GM23338 (cell line): ENCODE measurements around the gene RIPOR3. TPM values are rescaled to one million over a fixed set of nuclear protein-coding genes. Genes with fewer than 3 reads are reported as not detected.

Experiments used
- ATAC-seq: fragments of 200-7000 bp; cut with Tn5 transposase; 3 replicates; pipeline ENCODE4 v1.9.1; 2020
- DNase-seq: peaks from one replicate; pipeline ENCODE4 v3.0.0-alpha.2; 2015; ENCODE audit warnings: low spot score
- H2AFZ ChIP-seq: fragments of 200-600 bp; sonication (generic); 2 replicates; pipeline ENCODE4 v1.8.0; 2016; ENCODE audit warnings: antibody characterized with exemption, mild to moderate bottlenecking, moderate library complexity
- H3F3A ChIP-seq: fragments of 200-600 bp; sonication (generic); replicated peaks from 2 replicates; pipeline ENCODE4 v1.8.0; 2017; ENCODE audit warnings: antibody characterized with exemption, mixed run types, low read depth
- H3K27ac ChIP-seq: fragments of 200-600 bp; sonication (generic); 2 replicates; pipeline ENCODE4 v1.6.1; 2016; ENCODE audit warnings: low read depth
- H3K27me3 ChIP-seq: fragments of 200-600 bp; sonication (generic); 2 replicates; pipeline ENCODE4 v1.8.0; 2016; ENCODE audit warnings: mild to moderate bottlenecking, mixed run types, moderate library complexity; ENCODE audit not compliant: insufficient read depth
- H3K36me3 ChIP-seq: fragments of 200-600 bp; sonication (generic); 2 replicates; pipeline ENCODE4 v1.8.0; 2016; ENCODE audit warnings: mild to moderate bottlenecking; ENCODE audit not compliant: insufficient read depth
- H3K4me1 ChIP-seq: fragments of 200-600 bp; sonication (generic); 2 replicates; pipeline ENCODE4 v1.8.0; 2016; ENCODE audit warnings: mild to moderate bottlenecking, moderate library complexity; ENCODE audit not compliant: insufficient read depth
- H3K4me2 ChIP-seq: fragments of 200-600 bp; sonication (generic); 2 replicates; pipeline ENCODE4 v1.7.1; 2017; ENCODE audit warnings: mixed run types
- H3K4me3 ChIP-seq: fragments of 200-600 bp; sonication (generic); 2 replicates; pipeline ENCODE4 v1.6.1; 2016; ENCODE audit warnings: mixed run types
- H3K79me2 ChIP-seq: fragments of 200-600 bp; sonication (generic); replicated peaks from 2 replicates; pipeline ENCODE4 v1.8.0; 2017; ENCODE audit warnings: mild to moderate bottlenecking; ENCODE audit not compliant: insufficient read depth
- H3K9me2 ChIP-seq: fragments of 200-600 bp; sonication (generic); 2 replicates; pipeline ENCODE4 v1.8.0; 2017; ENCODE audit not compliant: insufficient read depth
- H4K20me1 ChIP-seq: fragments of 200-600 bp; sonication (generic); replicated peaks from 2 replicates; pipeline ENCODE4 v1.8.0; 2017; ENCODE audit warnings: mild to moderate bottlenecking; ENCODE audit not compliant: insufficient read depth
- H3K27ac Mint-ChIP-seq: 2 replicates; pipeline ENCODE4 v1.8.0; 2020; ENCODE audit warnings: inconsistent platforms, mild to moderate bottlenecking, moderate library complexity, mixed read lengths
- H3K27me3 Mint-ChIP-seq: 3 replicates; pipeline ENCODE4 v1.8.0; 2022; ENCODE audit warnings: low read depth, mild to moderate bottlenecking, moderate library complexity, mixed read lengths, inconsistent platforms; ENCODE audit not compliant: insufficient read depth, poor library complexity
- H3K36me3 Mint-ChIP-seq: 3 replicates; pipeline ENCODE4 v1.8.0; 2021; ENCODE audit warnings: low read depth, mild to moderate bottlenecking, inconsistent platforms, moderate library complexity, mixed read lengths
- H3K4me1 Mint-ChIP-seq: 3 replicates; pipeline ENCODE4 v1.8.0; 2020; ENCODE audit warnings: mild to moderate bottlenecking, inconsistent platforms, mixed read lengths
- H3K4me3 Mint-ChIP-seq: 3 replicates; pipeline ENCODE4 v1.8.0; 2021; ENCODE audit warnings: moderate library complexity, mild to moderate bottlenecking, inconsistent platforms, mixed read lengths
- H3K9me3 Mint-ChIP-seq: 3 replicates; pipeline ENCODE4 v1.8.0; 2020; ENCODE audit warnings: moderate library complexity, mild to moderate bottlenecking, inconsistent platforms, mixed read lengths
- CREB1 ChIP-seq: fragments of 250-450 bp; sonication (Bioruptor Pico); IDR thresholded peaks from 2 replicates; pipeline ENCODE4 v1.5.0; 2020; ENCODE audit warnings: low read depth, mild to moderate bottlenecking, moderate library complexity
- CTCF ChIP-seq, 2 experiments: fragments of 200-600 bp in 1 of 2; sonication (generic) in 1 of 2; conservative IDR thresholded peaks; 2 replicates each; pipeline versions ENCODE4 v1.5.1 to v1.6.1; 2016 to 2017; ENCODE audit warnings: antibody characterized with exemption in 2 of 2, low read depth in 2 of 2, mild to moderate bottlenecking in 2 of 2, moderate library complexity in 1 of 2
- EZH2 ChIP-seq: fragments of 200-600 bp; sonication (generic); IDR thresholded peaks from one replicate; pipeline ENCODE4 v1.8.0; 2017; ENCODE audit warnings: antibody characterized with exemption, mild to moderate bottlenecking, low read depth; ENCODE audit not compliant: unreplicated experiment
- EZH2phosphoT487 ChIP-seq: fragments of 200-600 bp; sonication (generic); IDR thresholded peaks from one replicate; pipeline ENCODE4 v1.8.1; 2018; ENCODE audit warnings: antibody characterized with exemption; ENCODE audit not compliant: unreplicated experiment
- JUNB ChIP-seq: IDR thresholded peaks from one replicate; pipeline ENCODE4 v1.6.1; 2016; ENCODE audit warnings: antibody characterized with exemption; ENCODE audit not compliant: unreplicated experiment
- POLR2AphosphoS5 ChIP-seq: IDR thresholded peaks from 2 replicates; pipeline ENCODE4 v1.6.1; 2016; ENCODE audit warnings: antibody characterized with exemption, low read depth
- STAT1 ChIP-seq: IDR thresholded peaks from one replicate; pipeline ENCODE4 v1.6.1; 2016; ENCODE audit warnings: antibody characterized with exemption; ENCODE audit not compliant: unreplicated experiment
- ZNF331 ChIP-seq: fragments of 250-450 bp; sonication (Bioruptor Pico); IDR thresholded peaks from 2 replicates; pipeline ENCODE4 v1.5.0; 2020; ENCODE audit warnings: low read depth, mild to moderate bottlenecking, moderate library complexity
- polyA plus RNA-seq: library from polyadenylated mRNA; unstranded; fragments of >200 nt; fragmentation: Nextera tagmentation; extraction: Ambion mirVana; gene quantifications from 2 replicates; pipeline ENCODE4 v1.2.1, GENCODE V29; 2016
- total RNA-seq: library from RNA; depleted of rRNA; stranded (reverse); fragments of >200 nt; shearing (Covaris generic); gene quantifications from 2 replicates; pipeline ENCODE4 v1.2.3, GENCODE V29; 2014

RIPOR3 gene
- total and polyA plus RNA-seq, 2 experiments from 2014 or later: 4.9 to 6.3 TPM

- Histone ChIP-seq H3K9me2 (no peaks in the 10 kb centered on the region), H3K27me3 (no peaks in the 10 kb centered on the region), H3K4me1 (peaks cover 7% of the 10 kb centered on the region; the same call in 1 of the 2 replicates), H3K4me3 (no peak overlapping the region), H4K20me1 (no peaks in the 10 kb centered on the region), H3K79me2 (no peaks in the 10 kb centered on the region), H2AFZ (no peak overlapping the region), H3F3A (0 out of 2 replicates have a peak, but pooled peaks cover 8% of the 10 kb centered on the region), H3K27ac (no peak overlapping the region), H3K4me2 (no peak overlapping the region), H3K36me3 (peaks cover 5% of the 10 kb centered on the region; the same call in 1 of the 2 replicates)
- Mint-ChIP-seq H3K4me3 (no peak overlapping the region), H3K4me1 (peaks cover 15% of the 10 kb centered on the region), H3K27ac (no peak overlapping the region), H3K36me3 (peaks cover 28% of the 10 kb centered on the region; the same call in 2 of the 3 replicates), H3K9me3 (peaks cover 33% of the 10 kb centered on the region), H3K27me3 (peaks cover 10% of the 10 kb centered on the region)
- ATAC-seq (no peak), DNase-seq (no peak)
- TF ChIP-seq ZNF331 (CRISPR knock-in tag): no peak
- TF ChIP-seq JUNB: no peak
- no peak for TF ChIP-seq POLR2AphosphoS5
- TF ChIP-seq EZH2phosphoT487: no peak
- TF ChIP-seq EZH2: no peak
- no peak for TF ChIP-seq STAT1
Observed at GRCh38 chr20:50648651-50649050, 42.7 kb downstream of the RIPOR3 start.

GRCh38 chr20:50646483-50646996 lies 44.8 kb downstream of the RIPOR3 start:
- Histone ChIP-seq H3K4me3 (no peak overlapping the region), H3K9me2 (no peaks in the 10 kb centered on the region), H3K79me2 (no peaks in the 10 kb centered on the region), H3K27me3 (no peaks in the 10 kb centered on the region), H3K4me1 (peaks cover 7% of the 10 kb centered on the region; the same call in 1 of the 2 replicates), H3K27ac (peak overlapping the region; percentile 85), H2AFZ (no peak overlapping the region), H3K36me3 (peaks cover 5% of the 10 kb centered on the region; the same call in 1 of the 2 replicates), H4K20me1 (no peaks in the 10 kb centered on the region), H3F3A (0 out of 2 replicates have a peak, but pooled peaks cover 11% of the 10 kb centered on the region), H3K4me2 (no peak overlapping the region)
- Mint-ChIP-seq H3K36me3 (peaks cover 28% of the 10 kb centered on the region; the same call in 2 of the 3 replicates), H3K4me3 (no peak overlapping the region), H3K4me1 (peaks cover 25% of the 10 kb centered on the region), H3K9me3 (peaks cover 33% of the 10 kb centered on the region), H3K27ac (no peak overlapping the region), H3K27me3 (peaks cover 15% of the 10 kb centered on the region)
- TF ChIP-seq CTCF (conservative IDR thresholded peaks at IDR 0.05; ENCODE audit: low read depth in 2 of 2) (peak; percentile 29 to 69), CREB1 (no peak)
- ATAC-seq: no peak
- no peak for DNase-seq
